ENCODE data around the gene BPGM.

BPGM gene

GRCh38 chr7:134618756-134619530 lies 27.7 kb upstream of the BPGM start:
- TF ChIP-seq EZH2phosphoT487 (IDR thresholded peaks at IDR 0.05; ENCODE audit: borderline replicate concordance, low read length) = no peak
- TF ChIP-seq, protein P1, sequence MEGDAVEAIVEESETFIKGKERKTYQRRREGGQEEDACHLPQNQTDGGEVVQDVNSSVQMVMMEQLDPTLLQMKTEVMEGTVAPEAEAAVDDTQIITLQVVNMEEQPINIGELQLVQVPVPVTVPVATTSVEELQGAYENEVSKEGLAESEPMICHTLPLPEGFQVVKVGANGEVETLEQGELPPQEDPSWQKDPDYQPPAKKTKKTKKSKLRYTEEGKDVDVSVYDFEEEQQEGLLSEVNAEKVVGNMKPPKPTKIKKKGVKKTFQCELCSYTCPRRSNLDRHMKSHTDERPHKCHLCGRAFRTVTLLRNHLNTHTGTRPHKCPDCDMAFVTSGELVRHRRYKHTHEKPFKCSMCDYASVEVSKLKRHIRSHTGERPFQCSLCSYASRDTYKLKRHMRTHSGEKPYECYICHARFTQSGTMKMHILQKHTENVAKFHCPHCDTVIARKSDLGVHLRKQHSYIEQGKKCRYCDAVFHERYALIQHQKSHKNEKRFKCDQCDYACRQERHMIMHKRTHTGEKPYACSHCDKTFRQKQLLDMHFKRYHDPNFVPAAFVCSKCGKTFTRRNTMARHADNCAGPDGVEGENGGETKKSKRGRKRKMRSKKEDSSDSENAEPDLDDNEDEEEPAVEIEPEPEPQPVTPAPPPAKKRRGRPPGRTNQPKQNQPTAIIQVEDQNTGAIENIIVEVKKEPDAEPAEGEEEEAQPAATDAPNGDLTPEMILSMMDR (IDR thresholded peaks at IDR 0.05; ENCODE audit: low read depth, low read length, poor library complexity, severe bottlenecking) = no peak
- Histone ChIP-seq H3K4me2 (ENCODE audit: low read length) (no peak overlapping the region), H3K27me3 (ENCODE audit: control insufficient read depth, low read length) (peaks cover 43% of the 10 kb centered on the region), H3K9me2 (replicated peaks; ENCODE audit: control insufficient read depth, low read length) (no peaks in the 10 kb centered on the region), H3K27ac (ENCODE audit: low read depth, low read length) (no peak overlapping the region), H3K36me3 (ENCODE audit: control insufficient read depth, low read length) (no peaks in the 10 kb centered on the region), H3F3A (ENCODE audit: control insufficient read depth, insufficient read depth) (no peaks in the 10 kb centered on the region), H4K20me1 (ENCODE audit: control insufficient read depth, insufficient read depth, low read depth, low read length) (no peaks in the 10 kb centered on the region), H3K4me1 (ENCODE audit: control insufficient read depth, low read length) (no peaks in the 10 kb centered on the region), H3K4me3 (ENCODE audit: low read length) (no peak overlapping the region), H3K9me3 (ENCODE audit: control insufficient read depth, insufficient read depth, low read length) (no peaks in the 10 kb centered on the region), H3K79me2 (ENCODE audit: control insufficient read depth, low read length) (no peaks in the 10 kb centered on the region)

DNA sequence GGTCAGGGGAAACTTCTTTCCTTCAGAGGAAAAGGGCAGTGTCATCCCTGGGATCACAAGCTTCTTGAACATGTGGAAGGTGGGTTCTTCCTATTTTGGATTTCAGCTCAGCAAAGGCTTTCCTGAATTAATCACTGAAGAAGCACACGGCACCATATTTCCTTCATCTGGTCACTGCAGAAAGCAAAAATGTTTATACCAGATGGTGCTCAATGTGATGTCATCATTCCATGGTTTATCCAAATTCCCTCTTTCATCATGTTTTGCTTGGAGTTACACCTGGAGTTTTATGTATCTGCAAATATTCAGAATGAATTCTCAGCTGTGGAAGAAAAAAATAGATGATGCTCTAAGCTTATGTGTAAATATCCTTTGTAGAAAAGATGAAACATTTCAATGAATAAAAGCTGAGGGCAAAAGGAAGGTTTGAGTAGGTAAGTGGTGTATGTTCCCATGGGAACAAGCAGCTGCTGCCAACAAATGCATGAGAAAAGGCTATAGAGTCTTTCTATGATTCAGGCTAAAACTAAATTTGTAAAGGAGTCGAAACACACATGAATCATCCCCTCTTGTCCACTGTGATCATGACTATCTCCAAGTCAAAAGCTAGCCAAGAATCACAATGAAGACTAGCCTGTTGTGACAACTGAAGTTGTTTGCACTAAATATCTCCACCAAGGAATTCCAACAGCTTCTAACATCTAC lies 26.9 kb upstream of the BPGM start:
- Histone ChIP-seq H3K4me3 (ENCODE audit: low read length) (no peak overlapping the region), H4K20me1 (ENCODE audit: control insufficient read depth, insufficient read depth, low read depth, low read length) (no peaks in the 10 kb centered on the region), H3K4me1 (ENCODE audit: control insufficient read depth, low read length) (no peaks in the 10 kb centered on the region), H3K9me3 (ENCODE audit: control insufficient read depth, insufficient read depth, low read length) (no peaks in the 10 kb centered on the region), H3K36me3 (ENCODE audit: control insufficient read depth, low read length) (no peaks in the 10 kb centered on the region), H3K4me2 (ENCODE audit: low read length) (no peak overlapping the region), H3K27me3 (ENCODE audit: control insufficient read depth, low read length) (peaks cover 49% of the 10 kb centered on the region), H3K27ac (ENCODE audit: low read depth, low read length) (no peak overlapping the region), H3K9me2 (replicated peaks; ENCODE audit: control insufficient read depth, low read length) (no peaks in the 10 kb centered on the region), H3F3A (ENCODE audit: control insufficient read depth, insufficient read depth) (no peaks in the 10 kb centered on the region), H3K79me2 (ENCODE audit: control insufficient read depth, low read length) (no peaks in the 10 kb centered on the region)
- TF ChIP-seq, protein P1 (IDR thresholded peaks at IDR 0.05; ENCODE audit: low read depth, low read length, poor library complexity, severe bottlenecking) = no peak
- TF ChIP-seq EZH2phosphoT487 (IDR thresholded peaks at IDR 0.05; ENCODE audit: borderline replicate concordance, low read length) = no peak

DNA sequence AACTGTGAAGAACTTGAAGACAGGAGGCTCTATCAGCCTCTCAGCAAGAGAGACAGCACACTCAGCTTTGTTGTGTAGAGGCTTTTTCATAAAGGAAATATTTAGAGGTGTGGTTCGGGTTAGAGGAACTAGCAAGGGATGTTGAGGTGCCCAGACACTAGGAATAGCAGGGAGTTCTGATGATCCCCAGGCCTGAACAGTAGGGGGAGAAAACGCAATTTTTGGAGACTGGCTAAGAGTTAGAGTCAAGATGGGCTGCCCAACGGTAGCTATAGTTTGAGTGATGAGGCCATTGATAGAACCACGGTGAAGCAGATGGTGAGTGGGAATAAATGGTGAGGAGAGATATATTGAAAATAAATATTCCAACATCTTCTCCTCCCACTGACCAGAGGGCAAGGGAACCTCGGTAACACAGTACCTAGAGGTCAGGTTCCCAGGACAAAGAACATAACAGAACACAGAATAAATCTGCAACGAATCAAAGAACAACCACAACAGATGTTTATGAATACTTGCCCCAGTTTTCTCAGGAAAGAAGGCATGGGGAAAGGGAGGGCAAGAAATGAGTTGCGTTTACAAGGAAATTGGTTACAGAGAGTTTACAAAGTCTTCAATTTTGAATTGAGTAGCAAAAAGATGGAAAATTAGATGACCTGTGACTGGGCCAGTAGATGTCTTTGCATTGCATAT lies 24.2 kb upstream of the BPGM start:
- Histone ChIP-seq H3K27ac (ENCODE audit: low read depth, low read length) (no peak overlapping the region), H3K4me1 (ENCODE audit: control insufficient read depth, low read length) (no peaks in the 10 kb centered on the region), H3F3A (ENCODE audit: control insufficient read depth, insufficient read depth) (no peaks in the 10 kb centered on the region), H3K27me3 (ENCODE audit: control insufficient read depth, low read length) (peaks cover 56% of the 10 kb centered on the region), H3K36me3 (ENCODE audit: control insufficient read depth, low read length) (no peaks in the 10 kb centered on the region), H3K79me2 (ENCODE audit: control insufficient read depth, low read length) (no peaks in the 10 kb centered on the region), H3K4me3 (ENCODE audit: low read length) (no peak overlapping the region), H4K20me1 (ENCODE audit: control insufficient read depth, insufficient read depth, low read depth, low read length) (no peaks in the 10 kb centered on the region), H3K9me3 (ENCODE audit: control insufficient read depth, insufficient read depth, low read length) (no peaks in the 10 kb centered on the region), H3K4me2 (ENCODE audit: low read length) (no peak overlapping the region), H3K9me2 (replicated peaks; ENCODE audit: control insufficient read depth, low read length) (no peaks in the 10 kb centered on the region)
- TF ChIP-seq, protein P1 (IDR thresholded peaks at IDR 0.05; ENCODE audit: low read depth, low read length, poor library complexity, severe bottlenecking) = no peak
